HG02943 (cell line): ENCODE results near the gene CASTOR1.
A peak's percentile ranks its signal among the peaks of the same experiment; 100 is the strongest.

Source experiments
- ATAC-seq: cut with Tn5 transposase; IDR thresholded peaks from one replicate; pipeline ENCODE4 v1.9.1; 2021; ENCODE audit warnings: mild to moderate bottlenecking, low read depth, moderate library complexity; ENCODE audit not compliant: unreplicated experiment

CASTOR1 gene

DNA sequence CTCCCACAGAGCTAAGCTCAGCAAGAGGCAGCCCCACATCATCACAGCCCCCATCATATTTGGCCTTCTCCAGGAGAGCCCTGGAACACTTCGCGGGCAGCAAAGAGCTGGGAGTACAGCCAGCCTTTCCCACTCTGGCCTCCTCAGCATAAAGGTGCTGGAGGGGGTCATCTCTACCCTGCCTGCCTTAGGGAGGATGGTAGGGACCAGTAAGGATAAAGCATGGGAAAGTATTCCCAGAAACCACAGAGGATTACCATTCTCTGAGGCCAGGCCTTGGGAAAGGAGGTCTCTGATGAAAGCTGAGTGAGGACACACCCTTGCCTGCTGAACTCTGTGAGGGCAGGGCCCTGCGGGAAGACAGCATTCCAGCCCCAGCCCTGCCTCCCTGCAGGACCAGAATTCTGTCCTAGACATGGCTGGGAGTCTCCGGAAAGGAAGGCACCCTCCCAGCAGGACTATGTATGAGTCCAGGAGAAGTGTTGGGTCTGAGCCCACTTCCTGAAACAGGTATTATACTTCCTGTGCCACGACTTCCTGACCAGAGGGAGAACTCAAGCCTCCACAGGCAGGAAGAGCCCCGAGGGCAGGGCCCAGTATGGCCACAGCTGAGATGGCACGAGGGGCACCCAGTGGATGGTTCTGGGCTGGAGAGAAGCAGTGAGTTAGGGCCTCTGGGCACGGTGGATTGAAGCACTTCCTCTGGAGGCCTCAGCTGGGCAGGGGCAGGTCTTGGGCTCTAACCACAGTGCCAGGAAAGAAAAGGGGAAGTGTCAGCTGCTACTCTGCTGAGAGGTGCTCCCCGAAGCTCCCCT is 12.9 kb upstream of the CASTOR1 start:
- no peak for ATAC-seq

DNA sequence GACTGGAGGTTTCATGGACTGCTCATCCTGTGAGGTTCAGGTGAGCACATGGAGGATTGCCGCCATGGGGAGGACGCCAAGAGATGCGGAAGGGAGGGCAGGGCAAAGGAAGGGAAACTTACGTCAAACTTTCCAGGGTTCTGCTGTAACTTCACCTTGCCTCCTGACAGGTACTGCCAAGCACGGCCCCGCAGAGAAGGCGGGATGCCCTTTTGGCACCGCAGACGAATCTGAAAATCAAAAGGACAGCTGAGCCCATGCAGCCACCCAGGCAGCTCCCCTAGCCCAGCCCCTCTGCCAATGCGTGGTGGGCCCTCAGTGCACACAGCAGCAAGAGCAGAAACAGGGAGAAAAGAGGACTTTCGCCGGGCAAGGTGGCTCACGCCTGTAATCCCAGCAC is 10.0 kb upstream of the CASTOR1 start:
- ATAC-seq, result no peak

DNA sequence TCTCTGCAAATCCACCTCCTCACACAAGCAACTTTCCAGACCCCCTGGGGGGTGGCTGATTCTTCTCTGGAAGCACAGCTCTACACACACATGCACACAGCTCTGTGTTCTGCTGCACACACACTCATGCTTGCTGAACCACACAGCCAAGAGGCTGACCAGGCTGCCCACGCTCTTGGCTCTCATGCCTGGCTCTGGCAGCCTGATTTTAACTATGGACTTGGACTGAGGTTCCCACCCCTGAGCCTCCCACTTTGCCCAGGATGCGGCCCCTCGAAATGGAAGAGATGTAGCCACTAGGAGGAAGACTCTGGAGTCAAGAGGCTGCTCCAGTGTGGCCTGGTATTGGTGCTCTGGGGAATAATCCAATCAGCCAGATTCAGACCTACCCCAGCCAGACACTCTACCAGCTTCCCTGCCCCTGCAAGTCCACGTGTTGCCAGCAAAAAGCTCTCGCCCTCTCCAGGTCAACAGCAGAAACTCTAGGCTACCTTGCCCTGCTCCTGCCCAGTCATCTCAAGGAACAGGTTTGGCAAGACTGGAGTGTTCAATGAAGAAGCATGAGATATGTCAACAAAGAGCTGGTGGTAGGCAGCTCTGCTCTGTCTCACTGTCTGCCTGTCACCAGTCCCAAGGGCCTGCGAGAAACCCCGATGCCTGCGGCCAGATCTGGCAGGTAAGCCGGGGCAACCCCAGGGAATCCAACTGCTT is 8.8 kb upstream of the CASTOR1 start:
- no peak for ATAC-seq

DNA sequence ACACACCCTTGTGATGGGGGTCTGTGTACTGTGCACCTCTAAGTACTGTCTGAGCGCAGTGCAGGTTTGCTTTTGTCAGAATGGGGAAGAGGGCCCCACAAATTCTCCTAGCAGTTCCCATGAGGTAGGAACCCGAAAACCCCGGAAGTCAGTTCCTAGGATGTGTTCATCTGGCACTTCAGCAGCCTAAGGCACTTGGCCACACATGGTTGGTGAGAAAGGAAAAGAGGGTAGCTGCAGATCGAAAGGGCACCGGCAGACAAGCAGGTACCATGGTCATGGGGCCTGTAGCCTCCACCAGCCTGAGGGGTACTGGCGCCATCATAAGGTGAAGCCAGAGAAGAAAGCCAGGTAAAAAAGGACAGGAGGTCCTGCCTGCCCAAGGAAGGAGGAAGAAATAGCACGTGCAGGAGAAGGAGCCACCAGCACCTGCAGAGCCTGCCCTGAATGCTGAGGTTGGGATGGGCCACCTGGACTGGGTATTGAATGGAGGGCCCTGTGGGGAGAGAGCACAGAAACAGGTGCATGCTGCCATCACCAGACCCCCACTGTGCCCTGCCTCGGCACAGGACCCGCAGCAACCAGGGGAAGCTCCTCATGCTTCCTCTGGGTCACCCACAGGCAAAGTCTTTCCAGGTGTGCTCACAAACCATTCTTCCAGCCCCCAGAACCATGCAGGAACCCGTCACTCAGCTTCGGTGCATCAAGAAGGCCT is 8.1 kb upstream of the CASTOR1 start:
- no peak for ATAC-seq

DNA sequence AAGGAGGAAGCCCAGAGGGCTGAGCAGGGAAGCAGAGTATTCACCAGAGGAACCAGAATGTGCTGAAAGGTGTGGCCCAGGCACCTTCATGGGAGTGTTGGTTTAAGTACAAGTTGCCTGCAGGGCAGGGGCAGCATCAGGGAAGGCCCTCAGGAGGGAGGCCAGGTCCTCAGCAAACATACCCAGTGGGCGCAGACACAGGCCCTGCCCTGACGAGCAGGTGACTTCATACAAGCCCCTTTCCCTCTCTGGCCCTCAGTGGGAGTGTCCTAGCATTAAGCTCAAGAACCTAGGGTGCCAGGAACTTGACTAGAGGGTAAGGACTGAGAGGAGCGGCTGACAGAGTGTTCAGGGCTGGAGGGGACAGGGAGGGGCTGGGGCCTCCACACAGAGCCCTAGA is 7.5 kb upstream of the CASTOR1 start:
- no peak for ATAC-seq

DNA sequence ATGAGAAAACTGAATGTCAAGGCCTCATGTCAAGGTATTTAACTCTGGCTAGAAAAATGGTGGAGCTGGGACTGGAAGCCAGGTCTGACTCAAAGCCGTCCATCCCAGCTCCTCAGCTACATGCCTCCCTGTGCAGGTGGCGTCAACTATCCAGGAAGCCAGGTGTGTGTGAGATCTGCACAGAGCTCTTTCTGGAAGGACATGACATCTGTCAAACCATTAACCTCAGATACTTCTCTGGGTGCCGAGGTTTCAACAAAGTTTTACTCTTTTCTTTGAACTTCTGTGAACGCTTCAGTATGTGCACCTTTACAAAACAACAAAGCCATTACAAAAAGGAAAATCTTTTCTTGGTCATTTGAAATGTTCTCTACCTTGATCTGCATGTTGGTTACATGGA is 7.0 kb upstream of the CASTOR1 start:
- ATAC-seq, result no peak

DNA sequence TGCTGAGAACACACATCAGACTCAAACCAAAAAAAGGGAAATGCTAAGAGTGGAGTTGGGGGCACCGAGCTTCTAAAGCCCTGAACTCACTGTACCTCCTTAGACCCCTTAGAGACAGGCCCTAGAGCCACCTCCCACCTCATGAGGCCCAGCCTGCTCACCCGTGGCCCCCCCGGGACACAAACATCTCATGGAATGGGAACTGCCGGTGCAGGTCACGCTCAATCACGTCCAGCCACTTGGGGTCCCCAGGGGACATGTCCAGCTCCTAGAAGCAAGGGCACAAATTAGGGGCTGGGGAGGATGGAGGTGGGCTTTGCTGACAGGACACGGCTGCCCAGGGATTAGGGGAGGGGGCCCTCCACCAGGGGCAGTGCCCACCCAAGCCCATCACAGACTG is 6.3 kb upstream of the CASTOR1 start:
- no peak for ATAC-seq

DNA sequence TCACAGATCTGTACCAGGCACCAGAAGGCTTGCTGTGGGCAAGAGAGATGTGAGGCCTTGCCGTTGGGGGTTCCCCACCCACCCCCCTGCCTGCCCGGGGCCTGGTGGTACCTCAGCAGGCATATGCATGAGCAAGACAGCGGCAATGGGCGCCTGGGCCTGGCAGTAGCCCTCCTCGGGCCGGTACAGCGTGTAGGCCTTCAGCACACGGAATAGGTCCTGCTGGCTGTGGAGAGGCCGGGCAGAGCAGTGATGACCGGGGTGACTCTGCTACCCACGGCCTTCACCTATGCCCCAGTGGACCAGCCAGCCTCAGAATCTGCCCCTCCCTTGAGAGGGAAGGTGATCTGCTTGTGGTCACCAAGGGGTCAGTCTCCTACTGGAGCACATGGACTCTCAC is 5.5 kb upstream of the CASTOR1 start:
- no peak for ATAC-seq

DNA sequence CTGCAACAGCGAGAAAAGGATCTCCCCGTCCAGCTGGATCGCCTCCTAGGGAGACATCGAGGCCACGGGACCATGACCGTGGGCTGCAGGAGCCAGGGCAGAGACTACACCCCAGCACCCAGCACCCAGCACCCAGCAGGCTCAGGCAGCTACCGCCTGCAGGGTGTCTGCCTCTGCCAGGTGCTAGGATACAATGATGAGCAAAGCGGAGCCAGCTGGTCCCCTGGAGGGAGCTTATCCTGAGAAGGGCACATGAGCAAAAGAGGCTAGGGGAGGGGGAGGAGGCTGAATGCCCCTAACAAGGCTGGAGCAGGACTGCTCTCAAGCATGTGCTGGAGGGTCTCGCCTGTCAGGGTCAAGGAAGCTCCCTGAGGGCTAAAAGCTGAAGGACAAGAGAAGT is 4.8 kb upstream of the CASTOR1 start:
- ATAC-seq, result no peak

DNA sequence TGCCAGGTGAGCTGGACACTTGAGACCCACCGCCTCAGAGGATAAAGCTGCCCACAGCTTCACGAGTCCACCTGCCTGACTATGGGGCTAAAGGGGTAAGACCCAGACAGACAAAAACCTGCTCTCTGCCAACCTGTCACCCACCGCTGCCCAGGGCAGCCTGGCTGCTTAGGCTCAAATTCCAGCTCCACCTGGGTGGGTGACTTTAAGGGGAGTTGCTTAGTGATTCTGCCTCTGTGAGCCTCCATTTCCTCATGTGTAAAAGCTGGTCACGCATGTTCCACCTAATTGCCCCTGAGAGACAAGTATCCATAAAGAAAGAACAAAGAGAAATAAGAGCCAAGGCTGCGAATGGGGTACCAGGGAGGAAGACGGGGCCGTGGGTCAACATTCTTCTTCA is 3.7 kb upstream of the CASTOR1 start:
- no peak for ATAC-seq

DNA sequence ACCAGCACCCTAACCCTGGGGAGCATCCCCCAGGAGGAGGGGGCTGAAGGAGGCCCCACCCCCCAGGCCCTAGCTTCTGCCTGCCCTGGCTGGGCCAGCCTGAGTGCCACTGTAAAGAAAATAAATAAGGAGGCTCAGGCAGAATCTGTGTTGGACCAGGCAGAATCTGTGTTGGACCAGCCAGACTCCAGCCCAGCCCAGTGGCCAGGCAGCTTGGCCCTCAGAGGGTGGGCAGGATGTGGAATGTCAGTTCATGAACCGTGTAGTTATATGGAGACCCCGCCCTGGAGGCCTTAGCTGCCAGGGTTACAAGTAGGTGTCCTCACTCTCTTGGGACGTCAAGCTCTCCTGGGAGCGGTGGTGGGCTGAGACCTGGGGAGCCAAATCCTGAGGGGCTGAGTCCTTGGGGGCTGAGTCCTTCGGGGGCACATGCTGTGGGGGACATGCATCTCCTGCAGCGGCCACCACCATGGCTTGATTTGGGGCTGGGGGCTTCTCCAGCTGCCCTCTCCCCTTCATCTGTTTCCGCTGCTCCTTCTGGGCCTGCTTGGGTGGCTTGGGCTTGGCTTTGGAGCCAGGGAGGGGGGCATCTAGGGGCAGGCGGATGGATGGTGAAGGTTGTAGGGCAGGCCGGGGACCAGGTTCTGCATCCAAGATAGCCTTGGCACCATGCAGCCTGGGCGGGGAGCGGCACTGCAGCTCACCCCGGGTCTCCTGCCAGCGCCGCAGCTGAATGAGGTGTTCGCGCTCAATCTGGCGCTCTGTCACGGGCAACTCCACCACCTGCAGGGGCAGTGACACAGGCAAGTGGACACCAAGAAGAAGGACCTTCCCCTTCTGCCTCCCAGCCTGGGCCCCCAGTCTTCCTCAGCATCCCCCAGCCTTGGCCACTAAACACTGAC is 3.0 kb upstream of the CASTOR1 start:
- ATAC-seq, result no peak

DNA sequence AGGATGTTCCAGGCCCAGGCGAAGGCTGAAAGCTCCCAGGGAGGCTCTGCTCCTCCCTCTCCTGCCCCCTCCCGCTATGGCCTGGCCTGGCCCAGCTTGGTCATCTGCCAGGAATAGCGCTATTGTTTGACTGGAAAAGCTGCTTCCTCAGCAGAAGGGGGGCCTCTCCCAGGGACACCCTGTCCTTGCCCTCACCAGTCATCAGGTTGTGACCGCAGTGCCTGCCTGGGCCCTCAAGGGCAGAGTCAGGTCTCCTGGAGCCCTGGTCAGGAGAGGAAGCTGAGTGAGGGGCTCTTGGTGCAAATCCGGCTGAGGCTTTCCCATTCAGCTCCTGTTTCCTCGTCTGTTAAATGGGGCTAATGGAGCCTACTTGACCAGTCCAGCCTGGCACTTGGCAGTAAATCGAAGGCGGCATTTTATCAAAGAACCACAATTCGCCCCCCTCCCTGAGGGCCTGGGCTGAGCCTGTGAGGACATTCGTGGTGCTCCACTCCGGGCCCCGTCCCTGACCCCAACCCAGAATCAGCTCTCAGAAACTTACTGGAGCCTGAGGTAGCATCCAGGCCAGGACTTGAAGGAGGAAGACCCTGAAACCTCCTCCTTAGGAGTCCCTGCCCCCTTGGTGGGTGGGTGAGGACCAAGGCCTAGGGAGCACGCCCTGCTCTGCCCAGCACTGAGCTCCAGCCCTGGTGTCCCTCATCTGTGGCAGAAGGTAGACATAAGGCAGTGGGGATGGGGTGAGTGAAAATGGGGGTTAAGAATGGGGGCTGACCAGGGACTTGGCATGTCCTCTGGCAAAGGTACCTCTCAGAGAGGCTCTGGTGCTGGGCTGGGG is 2.0 kb upstream of the CASTOR1 start:
- ATAC-seq, result no peak

DNA sequence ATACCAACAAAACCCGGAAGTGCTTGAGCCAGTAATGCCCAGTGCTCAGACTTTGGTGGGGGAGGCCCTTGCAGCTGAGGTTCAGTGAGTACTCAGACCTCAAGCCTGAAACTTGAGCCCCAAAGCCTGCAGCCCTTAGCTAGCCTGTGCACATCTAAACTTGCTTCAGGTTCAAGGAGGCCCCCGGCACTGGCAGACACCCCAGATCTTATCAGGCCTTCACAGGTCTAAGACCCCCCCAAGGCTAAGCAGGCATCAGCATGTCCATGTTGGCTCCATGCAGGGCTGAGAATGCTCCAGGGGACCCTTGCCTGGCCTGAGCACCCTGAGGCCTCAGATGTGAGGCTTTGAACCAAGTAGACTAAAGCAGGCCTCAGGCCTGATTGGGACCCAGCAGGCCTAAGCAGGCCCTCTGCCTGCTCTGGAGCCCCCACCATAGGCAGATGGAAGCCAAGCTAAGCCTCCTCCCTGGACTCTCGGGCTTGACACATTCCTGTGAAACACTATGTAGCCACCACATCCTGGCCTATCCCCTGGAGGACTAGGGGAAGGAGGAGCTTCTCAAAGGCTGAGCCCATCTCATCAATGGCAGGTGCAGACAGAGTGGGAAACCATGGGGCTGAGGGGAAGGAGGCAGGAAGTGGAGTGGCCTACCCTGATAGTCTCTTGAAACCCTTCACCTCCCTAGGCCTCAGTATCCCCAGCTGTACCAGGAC is 1.2 kb upstream of the CASTOR1 start:
- ATAC-seq, result no peak

DNA sequence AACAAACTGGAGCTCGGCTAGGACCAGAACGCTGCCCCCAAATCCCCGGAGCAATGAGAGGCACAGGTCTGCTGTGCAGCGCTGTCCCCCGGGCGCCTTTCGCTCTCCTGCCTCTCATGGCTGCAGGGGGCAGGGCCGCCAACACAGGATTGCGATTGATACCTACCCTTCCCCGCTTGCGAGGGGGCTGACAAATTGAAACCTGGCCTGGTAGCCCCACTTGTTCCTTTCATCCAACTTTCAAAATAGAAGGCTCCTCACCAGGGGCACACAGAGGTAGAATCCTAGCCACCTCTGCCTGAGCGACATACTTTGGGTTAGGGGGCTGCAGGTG is 642 bp upstream of the CASTOR1 start:
- ATAC-seq, result peak; percentile 9

DNA sequence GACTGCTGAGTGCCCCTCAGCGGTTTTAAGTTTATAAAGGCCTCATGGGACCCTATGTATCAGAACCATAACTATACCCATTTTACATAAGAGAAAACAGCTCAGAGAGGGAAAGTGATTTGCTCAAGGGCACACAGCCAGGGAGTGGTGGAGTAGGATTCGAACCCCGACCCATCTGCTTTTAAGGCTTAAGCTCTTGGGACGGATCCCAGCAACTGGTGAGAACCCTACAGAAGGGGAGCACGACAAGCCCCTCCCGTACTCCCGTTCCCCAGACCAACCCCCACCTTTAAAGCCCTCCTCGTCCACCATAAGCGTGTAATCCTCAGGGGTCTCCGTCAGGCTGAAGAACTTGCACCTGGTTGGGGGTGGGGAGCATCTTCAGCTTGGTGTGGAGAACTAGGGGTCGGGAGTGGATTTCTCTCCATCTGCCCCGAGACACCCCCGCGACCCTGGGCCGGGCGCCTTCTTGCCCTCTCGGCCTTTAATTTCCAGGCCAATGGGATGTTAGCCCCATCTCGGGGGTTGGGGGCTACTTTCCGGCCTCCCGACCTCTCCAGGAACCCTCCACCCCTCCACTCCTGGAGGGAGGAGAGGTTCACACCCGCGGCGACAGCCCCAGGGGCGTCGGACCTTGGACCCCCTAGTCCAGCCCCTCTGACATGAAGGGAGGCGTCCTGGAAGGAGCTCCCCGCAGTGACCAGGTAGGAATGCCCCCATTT is 725 bp downstream of the CASTOR1 start:
- ATAC-seq, result no peak

DNA sequence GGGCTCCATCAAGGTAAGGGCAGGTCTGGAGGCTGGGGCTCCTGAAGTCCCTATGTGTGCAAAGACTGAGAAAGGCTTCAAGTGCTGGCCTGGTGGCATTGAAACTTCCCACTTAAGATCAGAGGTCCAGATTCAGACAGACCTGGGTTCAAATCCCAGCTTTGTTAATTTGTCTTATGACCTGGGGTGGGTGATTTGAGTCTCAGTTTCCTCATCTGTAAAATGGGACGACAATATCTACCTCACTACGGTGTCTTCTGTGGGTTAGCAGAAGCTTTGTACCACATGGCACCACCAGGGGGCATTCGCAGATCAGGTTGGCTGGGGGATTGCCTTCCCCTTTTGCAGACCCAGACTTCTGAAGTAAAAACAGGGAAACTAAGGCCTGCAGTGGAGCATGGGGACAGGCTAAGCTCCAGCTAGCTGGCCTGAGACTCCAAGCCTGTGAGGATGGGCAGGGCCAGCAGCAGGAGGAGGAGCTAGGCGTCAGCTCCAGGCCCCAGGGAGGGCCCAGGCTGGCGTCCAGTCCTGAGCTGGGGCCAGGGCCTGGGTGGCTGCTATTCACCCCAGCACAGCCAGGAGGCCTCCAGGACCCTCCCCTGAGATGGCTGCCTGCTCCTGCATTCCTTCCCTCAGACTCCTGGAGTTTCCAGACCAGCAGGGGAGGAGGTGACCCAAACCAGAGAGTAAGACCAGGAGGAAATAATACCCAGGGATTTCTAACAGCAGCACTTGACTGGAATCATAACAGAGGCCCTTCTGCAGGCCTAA is 1.5 kb downstream of the CASTOR1 start:
- ATAC-seq, result no peak

DNA sequence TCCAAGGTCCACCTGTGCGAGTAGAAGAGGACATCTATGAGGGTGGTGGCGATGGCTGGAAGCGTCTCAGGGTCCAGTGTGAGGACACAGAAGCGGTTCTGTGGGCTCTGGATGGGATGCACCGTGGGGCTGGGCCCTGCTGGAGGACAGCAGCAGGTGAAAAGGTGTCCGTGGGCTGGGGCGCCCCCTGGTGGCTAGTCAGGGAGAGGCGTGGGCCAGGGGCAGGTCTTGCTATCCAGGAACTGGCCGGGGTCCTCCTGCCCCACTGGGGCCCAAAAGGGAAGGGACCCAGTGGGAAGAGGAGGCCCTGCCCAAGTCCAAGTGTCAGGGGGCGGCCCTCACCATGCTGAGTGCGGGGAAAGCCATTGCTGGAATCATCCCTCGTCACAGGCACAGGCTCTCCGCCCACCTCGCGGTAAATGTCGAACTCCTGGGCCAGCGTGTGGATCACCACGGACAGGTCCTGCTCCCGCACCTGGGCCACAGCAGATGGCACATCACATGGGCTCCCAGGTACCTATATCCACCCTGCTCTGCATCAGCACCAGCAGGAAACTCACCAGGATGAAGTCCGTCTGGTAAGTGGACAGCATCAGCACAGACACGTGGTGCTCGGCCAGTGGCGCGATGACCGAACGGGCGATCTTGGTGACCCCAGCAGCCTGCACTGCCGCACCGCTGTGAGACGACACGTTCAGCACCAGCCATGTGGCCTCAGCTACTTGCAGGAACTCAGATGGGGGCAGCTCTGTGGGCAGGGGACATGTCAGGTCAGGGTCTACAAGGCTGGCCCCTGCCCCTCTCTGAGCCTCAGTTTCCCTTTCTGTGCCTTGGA is 2.3 kb downstream of the CASTOR1 start:
- no peak for ATAC-seq
